KMS-11 (cell line): ENCODE results near the gene POP5.
"Not testable (repeated sequence)": the region's sequence is repeated elsewhere in the genome, so short reads cannot be mapped to it uniquely, and the experiment has no call there.

Experiments
- H2AFZ ChIP-seq: fragments of 200-600 bp; sonication (generic); 2 replicates; pipeline ENCODE4 v1.6.1; 2016; ENCODE audit warnings: antibody characterized with exemption, mixed run types, low read depth
- H3K27ac ChIP-seq: fragments of 200-600 bp; sonication (generic); 2 replicates; pipeline ENCODE4 v1.6.1; 2016; ENCODE audit warnings: mild to moderate bottlenecking, mixed run types
- H3K27me3 ChIP-seq: fragments of 200-600 bp; sonication (generic); 2 replicates; pipeline ENCODE4 v1.6.1; 2017; ENCODE audit warnings: mild to moderate bottlenecking, low read depth, mixed run types, moderate library complexity; ENCODE audit not compliant: insufficient read depth
- H3K36me3 ChIP-seq: fragments of 200-600 bp; sonication (generic); 2 replicates; pipeline ENCODE4 v1.6.1; 2017; ENCODE audit warnings: mild to moderate bottlenecking, mixed run types; ENCODE audit not compliant: insufficient read depth
- H3K4me1 ChIP-seq: fragments of 200-600 bp; sonication (generic); 2 replicates; pipeline ENCODE4 v1.6.1; 2016; ENCODE audit warnings: mild to moderate bottlenecking, low read depth, mixed run types; ENCODE audit not compliant: poor library complexity, severe bottlenecking
- H3K4me2 ChIP-seq: fragments of 200-600 bp; sonication (generic); 2 replicates; pipeline ENCODE4 v1.7.0; 2016; ENCODE audit warnings: mild to moderate bottlenecking, mixed run types
- H3K4me3 ChIP-seq: fragments of 200-600 bp; sonication (generic); IDR thresholded peaks from 2 replicates; pipeline ENCODE4 v1.6.1; 2017; ENCODE audit warnings: low read depth, low read length, mixed read lengths; ENCODE audit not compliant: insufficient read depth
- H3K79me2 ChIP-seq: fragments of 200-600 bp; sonication (generic); 2 replicates; pipeline ENCODE4 v1.6.1; 2016; ENCODE audit warnings: low read depth, mixed run types; ENCODE audit not compliant: insufficient read depth
- H3K9ac ChIP-seq: fragments of 200-600 bp; sonication (generic); 2 replicates; pipeline ENCODE4 v1.6.1; 2016; ENCODE audit warnings: mild to moderate bottlenecking, mixed run types
- H4K20me1 ChIP-seq: fragments of 200-600 bp; sonication (generic); 2 replicates; pipeline ENCODE4 v1.6.1; 2016; ENCODE audit warnings: mild to moderate bottlenecking, mixed run types; ENCODE audit not compliant: insufficient read depth
- TF ChIP-seq, protein P1 (sequence below): fragments of 200-600 bp; sonication (generic); conservative IDR thresholded peaks from 2 replicates; pipeline ENCODE4 v1.6.1; 2017; ENCODE audit warnings: low read depth, mild to moderate bottlenecking, antibody characterized with exemption, low read length, moderate library complexity, mixed read lengths

POP5 gene

GRCh38 chr12:120534203-120534702 lies 46.9 kb downstream of the POP5 start, which contains the start of gene RNF10:
Gene RNF10, plus strand, starts transcription at chr12:120534356. Its CDS starts 456 bp downstream, at chr12:120534812.
- Histone ChIP-seq H4K20me1 (no peaks in the 10 kb centered on the region), H3K4me1 (peaks cover 43% of the 10 kb centered on the region), H3K79me2 (peaks cover 51% of the 10 kb centered on the region), H3K4me3 (no peak within 1 kb of the TSS), H3K36me3 (no peaks in the 10 kb centered on the region), H3K4me2 (peak within 1 kb of the TSS; percentile 97), H3K9ac (peak within 1 kb of the TSS; percentile 76), H2AFZ (peak within 1 kb of the TSS; percentile 49; the same call in 1 of the 2 replicates), H3K27me3 (no peaks in the 10 kb centered on the region), H3K27ac (peak within 1 kb of the TSS; percentile 93)
- TF ChIP-seq, protein P1, sequence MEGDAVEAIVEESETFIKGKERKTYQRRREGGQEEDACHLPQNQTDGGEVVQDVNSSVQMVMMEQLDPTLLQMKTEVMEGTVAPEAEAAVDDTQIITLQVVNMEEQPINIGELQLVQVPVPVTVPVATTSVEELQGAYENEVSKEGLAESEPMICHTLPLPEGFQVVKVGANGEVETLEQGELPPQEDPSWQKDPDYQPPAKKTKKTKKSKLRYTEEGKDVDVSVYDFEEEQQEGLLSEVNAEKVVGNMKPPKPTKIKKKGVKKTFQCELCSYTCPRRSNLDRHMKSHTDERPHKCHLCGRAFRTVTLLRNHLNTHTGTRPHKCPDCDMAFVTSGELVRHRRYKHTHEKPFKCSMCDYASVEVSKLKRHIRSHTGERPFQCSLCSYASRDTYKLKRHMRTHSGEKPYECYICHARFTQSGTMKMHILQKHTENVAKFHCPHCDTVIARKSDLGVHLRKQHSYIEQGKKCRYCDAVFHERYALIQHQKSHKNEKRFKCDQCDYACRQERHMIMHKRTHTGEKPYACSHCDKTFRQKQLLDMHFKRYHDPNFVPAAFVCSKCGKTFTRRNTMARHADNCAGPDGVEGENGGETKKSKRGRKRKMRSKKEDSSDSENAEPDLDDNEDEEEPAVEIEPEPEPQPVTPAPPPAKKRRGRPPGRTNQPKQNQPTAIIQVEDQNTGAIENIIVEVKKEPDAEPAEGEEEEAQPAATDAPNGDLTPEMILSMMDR, result no peak

DNA sequence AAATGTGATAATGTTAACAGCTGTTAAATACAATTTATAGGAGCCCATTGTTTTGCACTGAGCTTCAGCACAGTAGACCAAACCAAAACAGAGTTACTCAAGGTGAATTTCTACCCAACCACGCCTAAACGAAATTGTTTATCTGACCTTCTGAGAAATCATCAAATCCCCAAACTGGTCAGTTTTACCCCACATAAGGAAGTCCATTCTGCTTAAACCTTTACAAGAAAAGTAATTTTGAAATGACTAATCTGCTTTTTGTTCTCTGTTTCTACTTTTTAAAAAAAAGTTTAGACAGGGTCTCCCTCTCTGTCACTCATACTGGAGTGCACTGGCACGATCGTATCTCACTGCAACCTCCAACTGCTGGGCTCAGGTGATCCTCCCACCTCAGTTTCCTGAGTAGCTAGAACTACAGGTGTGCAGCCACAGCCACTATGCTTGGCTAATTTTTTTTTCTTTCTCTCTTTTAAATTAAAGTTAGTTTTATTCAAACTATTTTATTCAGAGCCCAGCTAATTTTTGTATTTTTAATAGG lies 48.4 kb downstream of the POP5 start:
- Histone ChIP-seq H3K4me1 (peaks cover 29% of the 10 kb centered on the region), H3K79me2 (peaks cover 43% of the 10 kb centered on the region), H2AFZ (peak overlapping the region; percentile 14; the same call in 1 of the 2 replicates), H4K20me1 (no peaks in the 10 kb centered on the region), H3K27ac (no peak overlapping the region), H3K4me2 (no peak overlapping the region), H3K36me3 (no peaks in the 10 kb centered on the region), H3K9ac (no peak overlapping the region), H3K4me3 (no peak overlapping the region), H3K27me3 (no peaks in the 10 kb centered on the region)
- TF ChIP-seq, protein P1, result no peak

- peaks cover 19% of the 10 kb centered on the region for H3K79me2 ChIP-seq
- not testable (repeated sequence) for H3K27me3 ChIP-seq, H3K4me3 ChIP-seq, H2AFZ ChIP-seq, H3K36me3 ChIP-seq, H4K20me1 ChIP-seq, H3K9ac ChIP-seq, H3K4me2 ChIP-seq, H3K27ac ChIP-seq
- peaks cover 12% of the 10 kb centered on the region for H3K4me1 ChIP-seq
Observed at GRCh38 chr12:120530418-120530761, 50.8 kb downstream of the POP5 start.

- Histone ChIP-seq H3K4me2 (peak overlapping the region; percentile 74), H3K4me1 (peaks cover 12% of the 10 kb centered on the region)
- TF ChIP-seq, protein P1, result no peak
Observed at GRCh38 chr12:120529641-120530417, 51.4 kb downstream of the POP5 start.

More at GRCh38 chr12:120529641-120530417, 51.4 kb downstream of the POP5 start:
- Histone ChIP-seq H4K20me1 (no peaks in the 10 kb centered on the region), H3K4me3 (no peak overlapping the region), H3K9ac (peak overlapping the region; percentile 68), H3K36me3 (no peaks in the 10 kb centered on the region), H3K27me3 (no peaks in the 10 kb centered on the region), H2AFZ (peak overlapping the region; percentile 91), H3K79me2 (peaks cover 13% of the 10 kb centered on the region; the same call in 1 of the 2 replicates), H3K27ac (peak overlapping the region; percentile 65)
